Activated naive CD4-positive, alpha-beta T cell treated with anti-CD3 and anti-CD28 coated beads, Interleukin-2, amount 10 ng/mL, durations not matched to agents 7 days and 5 days (primary cell): ENCODE results near the gene ARID1A.
A peak's percentile ranks its signal among the peaks of the same experiment; 100 is the strongest.

ENCODE experiments used
- CTCF ChIA-PET: fragments of 350-600 bp; sonication (Branson Sonifier 250); formaldehyde crosslinking; loops from one replicate; lab custom pipeline; 2021; ENCODE audit warnings: antibody characterized with exemption; lab: Charles Lee
- DNase-seq: peaks from one replicate; pipeline ENCODE4 v3.0.0-alpha.2; 2020
- H3K27ac Mint-ChIP-seq: one replicate; pipeline ENCODE4 v1.8.0; 2021; ENCODE audit warnings: mild to moderate bottlenecking, moderate library complexity, mixed read lengths
- H3K27me3 Mint-ChIP-seq: one replicate; pipeline ENCODE4 v1.8.0; 2021; ENCODE audit warnings: mild to moderate bottlenecking, mixed read lengths
- H3K36me3 Mint-ChIP-seq: one replicate; pipeline ENCODE4 v1.8.0; 2021; ENCODE audit warnings: mixed read lengths
- H3K4me1 Mint-ChIP-seq: one replicate; pipeline ENCODE4 v1.8.0; 2021; ENCODE audit warnings: mixed read lengths
- H3K4me3 Mint-ChIP-seq: one replicate; pipeline ENCODE4 v1.8.0; 2021; ENCODE audit warnings: mild to moderate bottlenecking, moderate library complexity, mixed read lengths
- H3K9me3 Mint-ChIP-seq: one replicate; pipeline ENCODE4 v1.8.0; 2021; ENCODE audit warnings: mixed read lengths

Gene ARID1A

GRCh38 chr1:26786437-26787380 is 90.9 kb downstream of the ARID1A start:
- Mint-ChIP-seq H3K4me1 (peaks cover 74% of the 10 kb centered on the region), H3K27me3 (peaks cover 4% of the 10 kb centered on the region), H3K4me3 (peak overlapping the region; percentile 78), H3K9me3 (no peaks in the 10 kb centered on the region), H3K27ac (peak overlapping the region; percentile 100), H3K36me3 (peaks cover 33% of the 10 kb centered on the region)
- CTCF ChIA-PET, result interaction anchor here (0.7 to 5.8 kb wide), 10 partner anchors 13 to 188 kb away, joined by 3 to 211 read pairs (median 6); no protein-coding TSS in a partner anchor
- DNase-seq, result peak; percentile 49

GRCh38 chr1:26787381-26787705 is 91.5 kb downstream of the ARID1A start:
- Mint-ChIP-seq H3K27ac (peak overlapping the region; percentile 100), H3K4me3 (peak overlapping the region; percentile 78), H3K9me3 (no peaks in the 10 kb centered on the region), H3K36me3 (peaks cover 27% of the 10 kb centered on the region), H3K4me1 (peaks cover 73% of the 10 kb centered on the region), H3K27me3 (peaks cover 4% of the 10 kb centered on the region)
- DNase-seq, result peak; percentile 74
- CTCF ChIA-PET, result interaction anchor here (0.8 to 5.8 kb wide), 8 partner anchors 9 to 185 kb away, joined by 4 to 211 read pairs (median 34); no protein-coding TSS in a partner anchor

- Mint-ChIP-seq H3K4me1 (peaks cover 76% of the 10 kb centered on the region), H3K27ac (peak within 1 kb of the TSS; percentile 100), H3K9me3 (no peaks in the 10 kb centered on the region), H3K36me3 (peaks cover 25% of the 10 kb centered on the region), H3K4me3 (peak within 1 kb of the TSS; percentile 78), H3K27me3 (peaks cover 4% of the 10 kb centered on the region)
- peak; percentile 89 for DNase-seq
- CTCF ChIA-PET, result interaction anchor here (0.7 to 5.8 kb wide), 19 partner anchors 9 to 287 kb away, joined by 3 to 211 read pairs (median 8); no protein-coding TSS in a partner anchor
These were observed 92.1 kb downstream of the ARID1A start, which contains the start of gene PIGV for GRCh38 chr1:26787706-26788514. Gene PIGV (plus strand): TSS chr1:26787950. CDS start chr1:26790816, 2,866 bp downstream.

GRCh38 chr1:26788515-26788785 is 92.6 kb downstream of the ARID1A start:
- Mint-ChIP-seq H3K36me3 (peaks cover 26% of the 10 kb centered on the region), H3K27ac (peak overlapping the region; percentile 100), H3K9me3 (no peaks in the 10 kb centered on the region), H3K27me3 (peaks cover 4% of the 10 kb centered on the region), H3K4me1 (peaks cover 79% of the 10 kb centered on the region), H3K4me3 (peak overlapping the region; percentile 78)
- CTCF ChIA-PET, result interaction anchor here (0.6 to 5.8 kb wide), 29 partner anchors 9 to 288 kb away, joined by 3 to 211 read pairs (median 5); no protein-coding TSS in a partner anchor
- no peak for DNase-seq

- Mint-ChIP-seq H3K4me1 (peaks cover 80% of the 10 kb centered on the region), H3K27ac (peak overlapping the region; percentile 100), H3K9me3 (no peaks in the 10 kb centered on the region), H3K4me3 (peak overlapping the region; percentile 78), H3K36me3 (peaks cover 25% of the 10 kb centered on the region), H3K27me3 (peaks cover 4% of the 10 kb centered on the region)
- CTCF ChIA-PET, result interaction anchor here (0.6 to 5.8 kb wide), 35 partner anchors 10 to 289 kb away, joined by 3 to 211 read pairs (median 4); no protein-coding TSS in a partner anchor
- DNase-seq, result peak; percentile 92
These were observed 93.2 kb downstream of the ARID1A start for GRCh38 chr1:26788836-26789611.

- CTCF ChIA-PET, result interaction anchor here (0.7 to 5.8 kb wide), 29 partner anchors 10 to 320 kb away, joined by 3 to 211 read pairs (median 5); no protein-coding TSS in a partner anchor
- peaks cover 4% of the 10 kb centered on the region for H3K27me3 Mint-ChIP-seq
- peak overlapping the region; percentile 78 for H3K4me3 Mint-ChIP-seq
- peaks cover 78% of the 10 kb centered on the region for H3K4me1 Mint-ChIP-seq
- DNase-seq, result no peak
- H3K36me3 Mint-ChIP-seq, result peaks cover 26% of the 10 kb centered on the region
- H3K9me3 Mint-ChIP-seq, result no peaks in the 10 kb centered on the region
- H3K27ac Mint-ChIP-seq, result peak overlapping the region; percentile 100
These were observed 93.7 kb downstream of the ARID1A start for GRCh38 chr1:26789612-26789865.

GRCh38 chr1:26789931-26790330 is 94.1 kb downstream of the ARID1A start:
- Mint-ChIP-seq H3K27ac (peak overlapping the region; percentile 100), H3K27me3 (peaks cover 4% of the 10 kb centered on the region), H3K4me1 (peaks cover 74% of the 10 kb centered on the region), H3K4me3 (peak overlapping the region; percentile 78), H3K9me3 (no peaks in the 10 kb centered on the region), H3K36me3 (peaks cover 30% of the 10 kb centered on the region)
- DNase-seq, result no peak
- CTCF ChIA-PET, result interaction anchor here (0.7 to 5.8 kb wide), 28 partner anchors 10 to 321 kb away, joined by 3 to 211 read pairs (median 6); no protein-coding TSS in a partner anchor

GRCh38 chr1:26790551-26790953 is 94.7 kb downstream of the ARID1A start:
- Mint-ChIP-seq H3K4me3 (peak overlapping the region; percentile 78), H3K27me3 (peaks cover 4% of the 10 kb centered on the region), H3K4me1 (peaks cover 67% of the 10 kb centered on the region), H3K27ac (peak overlapping the region; percentile 100), H3K36me3 (peaks cover 35% of the 10 kb centered on the region), H3K9me3 (no peaks in the 10 kb centered on the region)
- peak; percentile 38 for DNase-seq
- CTCF ChIA-PET, result interaction anchor here (0.9 to 5.8 kb wide), 19 partner anchors 9 to 322 kb away, joined by 3 to 211 read pairs (median 8); no protein-coding TSS in a partner anchor

GRCh38 chr1:26791148-26791547 is 95.3 kb downstream of the ARID1A start:
- peaks cover 4% of the 10 kb centered on the region for H3K27me3 Mint-ChIP-seq
- H3K9me3 Mint-ChIP-seq, result no peaks in the 10 kb centered on the region
- CTCF ChIA-PET, result interaction anchor here (0.9 to 5.8 kb wide), 16 partner anchors 9 to 291 kb away, joined by 3 to 211 read pairs (median 10); no protein-coding TSS in a partner anchor
- peak overlapping the region; percentile 78 for H3K4me3 Mint-ChIP-seq
- peaks cover 33% of the 10 kb centered on the region for H3K36me3 Mint-ChIP-seq
- H3K4me1 Mint-ChIP-seq, result peaks cover 62% of the 10 kb centered on the region
- no peak for DNase-seq
- H3K27ac Mint-ChIP-seq, result peak overlapping the region; percentile 100

GRCh38 chr1:26791626-26792025 is 95.8 kb downstream of the ARID1A start:
- H3K36me3 Mint-ChIP-seq, result peaks cover 38% of the 10 kb centered on the region
- CTCF ChIA-PET, result interaction anchor here (0.9 to 5.8 kb wide), 9 partner anchors 8 to 291 kb away, joined by 3 to 211 read pairs (median 28); no protein-coding TSS in a partner anchor
- peaks cover 60% of the 10 kb centered on the region for H3K4me1 Mint-ChIP-seq
- H3K4me3 Mint-ChIP-seq, result peak overlapping the region; percentile 78
- DNase-seq, result no peak
- peak overlapping the region; percentile 100 for H3K27ac Mint-ChIP-seq
- peaks cover 4% of the 10 kb centered on the region for H3K27me3 Mint-ChIP-seq
- no peaks in the 10 kb centered on the region for H3K9me3 Mint-ChIP-seq

- Mint-ChIP-seq H3K27ac (no peak overlapping the region), H3K4me3 (no peak overlapping the region), H3K4me1 (peaks cover 62% of the 10 kb centered on the region), H3K27me3 (no peaks in the 10 kb centered on the region), H3K9me3 (no peaks in the 10 kb centered on the region), H3K36me3 (peaks cover 45% of the 10 kb centered on the region)
- CTCF ChIA-PET, result no interaction called here
- DNase-seq, result no peak
These were observed 97.1 kb downstream of the ARID1A start for GRCh38 chr1:26792924-26793323.

GRCh38 chr1:26794391-26794790 is 98.6 kb downstream of the ARID1A start:
- no peak overlapping the region for H3K27ac Mint-ChIP-seq
- no peak for DNase-seq
- CTCF ChIA-PET, result no interaction called here
- H3K9me3 Mint-ChIP-seq, result no peaks in the 10 kb centered on the region
- H3K4me3 Mint-ChIP-seq, result no peak overlapping the region
- peaks cover 67% of the 10 kb centered on the region for H3K4me1 Mint-ChIP-seq
- no peaks in the 10 kb centered on the region for H3K27me3 Mint-ChIP-seq
- peaks cover 50% of the 10 kb centered on the region for H3K36me3 Mint-ChIP-seq

GRCh38 chr1:26797627-26798026 is 101.8 kb downstream of the ARID1A start:
- Mint-ChIP-seq H3K27me3 (no peaks in the 10 kb centered on the region), H3K36me3 (peaks cover 63% of the 10 kb centered on the region), H3K27ac (peak overlapping the region; percentile 57), H3K4me3 (no peak overlapping the region), H3K9me3 (peaks cover 2% of the 10 kb centered on the region), H3K4me1 (peaks cover 70% of the 10 kb centered on the region)
- CTCF ChIA-PET, result interaction anchor here (1.5 to 4.1 kb wide), 3 partner anchors 8 to 195 kb away, joined by 5 to 49 read pairs (median 7); partner anchors contain the start of gene PIGV
- DNase-seq, result no peak
